ENCODE measurements around the gene CPA5. TPM values are rescaled to one million over a fixed set of nuclear protein-coding genes. Genes with fewer than 3 reads are reported as not detected.

Gene CPA5
- total RNA-seq, 1 experiment from 2014 or later = not detected

- Histone ChIP-seq H4K91ac (ENCODE audit: insufficient read length, low read depth, low read length) (no peak overlapping the region), H3K4ac (ENCODE audit: low read depth, low read length) (no peak overlapping the region), H2BK20ac (ENCODE audit: low read depth, low read length, poor library complexity, severe bottlenecking) (no peak overlapping the region), H3T11ph (ENCODE audit: low read length) (no peak overlapping the region), H2BK5ac (ENCODE audit: insufficient read length, low read length) (no peak overlapping the region), H3K9ac (ENCODE audit: extremely low read depth, insufficient read length, low read length) (no peak overlapping the region), H3K23ac (ENCODE audit: insufficient read length, low read depth, low read length) (no peak overlapping the region), H3K27me3 (ENCODE audit: insufficient read depth, low read length) (no peaks in the 10 kb centered on the region), H2BK120ac (ENCODE audit: low read depth, low read length, poor library complexity, severe bottlenecking) (no peak overlapping the region), H2AK5ac (ENCODE audit: insufficient read length, low read length) (no peak overlapping the region), H3K27ac (ENCODE audit: insufficient read length, low read depth, low read length) (no peak overlapping the region), H3K23me2 (ENCODE audit: insufficient read length, low read depth, low read length, poor library complexity, severe bottlenecking) (no peaks in the 10 kb centered on the region), H3K4me1 (ENCODE audit: insufficient read depth, low read length) (no peaks in the 10 kb centered on the region), H2AFZ (ENCODE audit: low read length) (no peak overlapping the region), H3K4me2 (ENCODE audit: insufficient read depth, insufficient read length, low read length) (no peak overlapping the region), H3K9me3 (ENCODE audit: control insufficient read depth, low read depth, low read length) (no peaks in the 10 kb centered on the region), H3K79me1 (ENCODE audit: insufficient read depth, low read depth, low read length, poor library complexity, severe bottlenecking) (no peaks in the 10 kb centered on the region), H4K5ac (ENCODE audit: insufficient read length, low read depth, low read length) (no peak overlapping the region), H2BK15ac (ENCODE audit: low read depth, low read length) (no peak overlapping the region), H2BK12ac (ENCODE audit: insufficient read length, low read depth, low read length) (no peak overlapping the region), H4K8ac (replicated peaks; ENCODE audit: insufficient read length, low read depth, low read length) (no peak overlapping the region), H3K56ac (ENCODE audit: insufficient read length, low read depth, low read length) (no peak overlapping the region), H3K14ac (ENCODE audit: insufficient read depth, low read length) (no peak overlapping the region; the same call in 1 of the 2 replicates), H3K79me2 (ENCODE audit: insufficient read depth, low read length) (no peaks in the 10 kb centered on the region), H4K20me1 (ENCODE audit: control insufficient read depth, insufficient read depth, insufficient read length) (no peaks in the 10 kb centered on the region), H3K18ac (ENCODE audit: insufficient read length, low read depth, low read length) (no peak overlapping the region)
- H3K4me3 Mint-ChIP-seq = no peak overlapping the region
- WGBS (ENCODE audit: extremely low coverage, insufficient read length, low lambda C conversion rate) = no CpG with 5 or more reads among the region's 6 CpGs
- no peak for DNase-seq
- no peak overlapping the region for H3K27ac Mint-ChIP-seq
- H3K9me3 Mint-ChIP-seq = peaks cover 0 to 6% of the 10 kb centered on the region in 2 experiments; a peak in 3 of 5 replicates
- TF ChIP-seq, protein P1, sequence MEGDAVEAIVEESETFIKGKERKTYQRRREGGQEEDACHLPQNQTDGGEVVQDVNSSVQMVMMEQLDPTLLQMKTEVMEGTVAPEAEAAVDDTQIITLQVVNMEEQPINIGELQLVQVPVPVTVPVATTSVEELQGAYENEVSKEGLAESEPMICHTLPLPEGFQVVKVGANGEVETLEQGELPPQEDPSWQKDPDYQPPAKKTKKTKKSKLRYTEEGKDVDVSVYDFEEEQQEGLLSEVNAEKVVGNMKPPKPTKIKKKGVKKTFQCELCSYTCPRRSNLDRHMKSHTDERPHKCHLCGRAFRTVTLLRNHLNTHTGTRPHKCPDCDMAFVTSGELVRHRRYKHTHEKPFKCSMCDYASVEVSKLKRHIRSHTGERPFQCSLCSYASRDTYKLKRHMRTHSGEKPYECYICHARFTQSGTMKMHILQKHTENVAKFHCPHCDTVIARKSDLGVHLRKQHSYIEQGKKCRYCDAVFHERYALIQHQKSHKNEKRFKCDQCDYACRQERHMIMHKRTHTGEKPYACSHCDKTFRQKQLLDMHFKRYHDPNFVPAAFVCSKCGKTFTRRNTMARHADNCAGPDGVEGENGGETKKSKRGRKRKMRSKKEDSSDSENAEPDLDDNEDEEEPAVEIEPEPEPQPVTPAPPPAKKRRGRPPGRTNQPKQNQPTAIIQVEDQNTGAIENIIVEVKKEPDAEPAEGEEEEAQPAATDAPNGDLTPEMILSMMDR (conservative IDR thresholded peaks at IDR 0.05) = no peak
- peaks cover 6% of the 10 kb centered on the region for H3K27me3 Mint-ChIP-seq (ENCODE audit: low read depth)
- peaks cover under 1 to 1% of the 10 kb centered on the region in 2 experiments; a peak in 3 of 4 replicates for H3K4me1 Mint-ChIP-seq
- peaks cover 2 to 4% (median 2%) of the 10 kb centered on the region in 3 experiments; a peak in 4 of 7 replicates for H3K36me3 Mint-ChIP-seq (ENCODE audit: insufficient read depth in 1 of 3, low read depth in 3 of 3)
Observed at GRCh38 chr7:130385600-130386066, 41.0 kb downstream of the CPA5 start.
